ENCODE data around the gene NPAT.

DNA sequence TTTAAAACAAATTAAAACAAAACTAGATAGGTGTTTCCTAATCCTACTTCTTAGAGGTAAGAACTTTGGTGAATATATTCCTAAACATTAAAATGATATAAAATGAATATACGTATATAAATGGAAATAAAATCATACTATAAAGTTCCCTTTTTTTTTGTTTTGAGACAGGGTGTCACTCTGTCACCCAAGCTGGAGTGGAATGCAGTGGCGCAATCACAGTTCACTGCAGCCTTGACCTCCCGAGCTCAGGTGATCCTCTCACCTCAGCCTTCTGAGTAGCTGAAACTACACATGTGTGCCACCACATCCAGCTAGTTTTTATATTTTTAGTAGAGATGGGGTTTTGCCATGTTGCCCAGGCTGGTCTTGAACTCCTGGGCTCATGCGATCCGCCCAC, 44.9 kb downstream of the NPAT start:
- TF ChIP-seq, protein P1, sequence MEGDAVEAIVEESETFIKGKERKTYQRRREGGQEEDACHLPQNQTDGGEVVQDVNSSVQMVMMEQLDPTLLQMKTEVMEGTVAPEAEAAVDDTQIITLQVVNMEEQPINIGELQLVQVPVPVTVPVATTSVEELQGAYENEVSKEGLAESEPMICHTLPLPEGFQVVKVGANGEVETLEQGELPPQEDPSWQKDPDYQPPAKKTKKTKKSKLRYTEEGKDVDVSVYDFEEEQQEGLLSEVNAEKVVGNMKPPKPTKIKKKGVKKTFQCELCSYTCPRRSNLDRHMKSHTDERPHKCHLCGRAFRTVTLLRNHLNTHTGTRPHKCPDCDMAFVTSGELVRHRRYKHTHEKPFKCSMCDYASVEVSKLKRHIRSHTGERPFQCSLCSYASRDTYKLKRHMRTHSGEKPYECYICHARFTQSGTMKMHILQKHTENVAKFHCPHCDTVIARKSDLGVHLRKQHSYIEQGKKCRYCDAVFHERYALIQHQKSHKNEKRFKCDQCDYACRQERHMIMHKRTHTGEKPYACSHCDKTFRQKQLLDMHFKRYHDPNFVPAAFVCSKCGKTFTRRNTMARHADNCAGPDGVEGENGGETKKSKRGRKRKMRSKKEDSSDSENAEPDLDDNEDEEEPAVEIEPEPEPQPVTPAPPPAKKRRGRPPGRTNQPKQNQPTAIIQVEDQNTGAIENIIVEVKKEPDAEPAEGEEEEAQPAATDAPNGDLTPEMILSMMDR (IDR thresholded peaks at IDR 0.05; ENCODE audit: poor library complexity), result no peak
- no peak for TF ChIP-seq EZH2 (IDR thresholded peaks at IDR 0.05; ENCODE audit: borderline replicate concordance)

Measured in hepatocyte (in vitro differentiated cells).